ENCODE measurements around the gene MBD3. TPM values are rescaled to one million over a fixed set of nuclear protein-coding genes. Genes with fewer than 3 reads are reported as not detected.
"Not testable (repeated sequence)": the region's sequence is repeated elsewhere in the genome, so short reads cannot be mapped to it uniquely, and the experiment has no call there.

The MBD3 gene
- total RNA-seq, 1 donor from 2014 or later = 82.8 TPM

DNA sequence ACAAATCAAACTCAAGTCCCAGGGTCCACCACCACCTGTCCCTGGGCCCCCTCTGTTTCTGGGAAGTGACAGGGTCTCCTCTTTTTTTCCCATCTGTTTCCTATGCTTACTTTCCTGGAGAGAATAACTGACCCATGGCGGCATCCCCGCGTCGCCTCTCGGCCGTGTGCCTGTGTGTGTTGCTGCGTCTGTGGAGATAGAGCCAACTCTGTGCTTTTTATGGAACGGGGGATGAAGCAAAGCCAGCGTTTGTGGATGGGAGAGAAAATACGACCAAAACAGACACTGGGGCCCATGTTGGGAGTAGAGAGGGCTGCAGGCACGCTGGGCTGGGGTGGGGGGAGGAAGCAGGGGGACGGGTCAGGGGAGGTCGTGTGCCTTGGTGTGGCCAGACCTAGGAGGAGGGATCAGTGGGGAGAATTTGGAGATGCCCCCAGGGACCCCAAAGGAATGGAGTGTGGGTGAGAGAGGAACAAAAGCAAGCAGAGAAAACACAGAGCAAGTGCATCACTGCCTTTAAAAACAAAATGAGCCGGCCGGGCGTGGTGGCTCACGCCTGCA lies 52.2 kb downstream of the MBD3 start:
- no peak for DNase-seq (ENCODE audit: low spot score)

DNA sequence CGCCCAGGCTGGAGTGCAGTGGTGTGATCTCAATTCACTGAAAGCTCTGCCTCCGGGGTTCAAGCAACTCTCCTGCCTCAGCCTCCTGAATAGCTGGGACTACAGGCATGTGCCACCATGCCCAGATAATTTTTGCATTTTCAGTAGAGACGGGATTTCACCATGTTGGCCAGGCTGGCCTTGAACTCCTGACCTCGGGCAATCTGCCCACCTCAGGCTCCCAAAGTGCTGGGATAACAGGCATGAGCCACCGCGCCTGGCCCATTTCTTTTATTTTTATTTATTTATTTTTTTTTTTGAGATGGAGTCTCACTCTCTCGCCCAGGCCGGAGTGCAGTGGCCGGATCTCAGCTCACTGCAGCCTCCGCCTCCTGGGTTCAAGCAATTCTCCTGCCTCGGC lies 52.9 kb downstream of the MBD3 start:
- DNase-seq (ENCODE audit: low spot score) = not testable (repeated sequence)

DNA sequence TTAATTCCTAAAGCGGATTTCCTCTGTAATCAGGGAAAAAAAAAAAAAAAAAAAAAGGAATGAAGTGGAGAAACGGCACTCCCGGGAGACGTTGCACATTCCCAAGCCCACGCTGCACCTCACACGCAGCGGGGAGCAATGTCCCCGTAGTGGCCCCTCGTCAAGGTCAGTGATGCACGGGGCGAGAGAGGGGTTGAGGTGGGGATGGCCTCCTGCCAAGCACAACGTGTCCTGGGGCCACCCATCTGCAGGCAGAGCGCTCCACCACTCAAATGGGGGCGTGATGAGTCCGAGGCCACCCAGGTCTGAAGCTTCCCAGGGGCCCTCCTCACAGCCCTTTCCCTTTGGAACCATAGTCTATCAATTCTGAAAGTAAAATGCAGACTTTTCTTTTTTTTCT lies 53.7 kb downstream of the MBD3 start:
- no peak for DNase-seq (ENCODE audit: low spot score)

DNA sequence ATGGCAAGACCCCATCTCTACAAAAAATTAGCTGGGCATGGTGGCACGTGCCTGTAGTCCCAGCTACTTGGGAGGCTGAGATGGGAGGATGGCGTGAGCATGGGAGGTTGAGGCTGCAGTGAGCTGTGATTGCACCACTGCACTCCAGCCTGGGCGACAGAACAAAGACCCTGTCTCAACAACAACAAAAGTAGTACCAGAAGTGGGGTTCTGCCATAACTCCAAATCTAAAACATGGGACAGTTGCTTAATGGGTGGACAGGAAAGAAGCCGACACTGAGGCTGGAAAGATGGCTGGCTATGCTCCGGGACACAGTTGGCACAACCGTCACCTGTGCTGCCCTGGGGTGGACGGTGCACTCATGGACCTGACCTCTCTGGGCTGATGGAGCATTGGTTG lies 57.0 kb downstream of the MBD3 start:
- not testable (repeated sequence) for DNase-seq (ENCODE audit: low spot score)

DNA sequence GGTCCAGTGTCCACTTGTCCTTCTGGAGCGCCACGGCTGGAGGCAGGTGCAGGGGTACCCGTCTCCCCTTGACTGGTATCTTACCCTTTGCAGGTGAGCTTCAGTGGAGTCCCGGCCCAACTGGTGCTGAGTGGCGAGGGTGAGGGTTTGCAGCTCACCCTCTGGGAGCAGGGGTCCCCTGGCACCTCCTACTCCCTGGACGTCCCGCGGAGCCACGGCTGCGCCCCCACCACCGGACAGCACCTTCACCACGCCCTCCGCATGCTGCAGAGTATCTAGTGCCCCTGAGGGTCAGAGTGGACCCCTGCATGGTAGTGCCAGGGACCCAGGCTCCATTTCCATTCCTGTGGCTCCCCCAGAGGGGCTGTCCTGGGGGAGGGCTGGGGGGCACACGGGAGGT lies 57.7 kb downstream of the MBD3 start:
- DNase-seq (ENCODE audit: low spot score) = no peak

DNA sequence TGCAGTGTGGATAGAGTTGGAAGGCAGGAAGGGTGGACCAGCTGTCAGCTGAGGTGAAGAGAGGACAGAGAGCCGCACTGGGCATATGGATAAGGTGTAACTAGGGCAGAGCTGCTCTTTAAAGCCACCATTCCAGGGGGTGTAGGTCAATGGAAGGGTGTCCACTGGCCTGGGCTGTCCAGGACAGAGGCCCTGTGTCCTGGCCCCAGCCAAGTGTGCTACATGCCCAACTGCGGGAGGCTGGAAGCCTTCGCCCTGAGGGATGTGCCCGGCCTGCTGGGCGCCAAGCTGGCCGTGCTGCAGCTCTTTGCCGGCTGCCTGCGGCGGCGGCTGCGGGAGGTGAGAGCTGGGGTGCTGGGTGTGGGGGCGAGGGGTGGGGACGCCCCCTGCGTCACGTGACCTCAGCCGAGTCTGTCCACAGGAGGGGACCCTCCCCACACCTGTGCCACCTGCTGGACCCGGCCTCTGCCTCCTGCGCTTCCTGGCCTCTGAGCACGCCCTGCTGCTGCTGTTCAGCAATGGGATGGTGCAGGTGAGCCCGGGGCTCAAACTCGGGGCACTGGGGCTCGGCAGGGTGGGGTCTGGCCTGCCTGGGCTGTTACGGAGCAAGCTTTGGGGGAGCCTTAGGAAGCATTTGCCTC lies 59.0 kb downstream of the MBD3 start:
- no peak for DNase-seq (ENCODE audit: low spot score)

DNA sequence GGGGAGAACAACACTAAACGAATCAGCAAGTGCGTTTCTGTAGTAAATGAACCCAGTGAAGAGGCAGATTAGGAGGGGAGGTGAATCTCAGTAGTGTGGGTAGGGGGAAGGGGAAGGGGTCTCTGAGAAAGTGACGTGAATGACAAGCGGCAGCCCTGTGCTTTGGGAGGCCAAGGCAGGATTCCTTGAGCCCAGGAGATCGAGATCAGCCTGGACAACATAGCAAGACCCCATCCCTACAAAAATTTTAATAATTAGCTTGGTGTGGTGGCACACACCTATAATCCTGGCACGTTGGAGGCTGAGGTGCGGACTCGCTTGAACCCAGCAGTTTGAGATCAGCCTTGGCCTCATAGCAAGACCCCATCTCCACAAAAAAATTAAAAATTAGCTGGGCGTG lies 60.7 kb downstream of the MBD3 start:
- no peak for DNase-seq (ENCODE audit: low spot score)

DNA sequence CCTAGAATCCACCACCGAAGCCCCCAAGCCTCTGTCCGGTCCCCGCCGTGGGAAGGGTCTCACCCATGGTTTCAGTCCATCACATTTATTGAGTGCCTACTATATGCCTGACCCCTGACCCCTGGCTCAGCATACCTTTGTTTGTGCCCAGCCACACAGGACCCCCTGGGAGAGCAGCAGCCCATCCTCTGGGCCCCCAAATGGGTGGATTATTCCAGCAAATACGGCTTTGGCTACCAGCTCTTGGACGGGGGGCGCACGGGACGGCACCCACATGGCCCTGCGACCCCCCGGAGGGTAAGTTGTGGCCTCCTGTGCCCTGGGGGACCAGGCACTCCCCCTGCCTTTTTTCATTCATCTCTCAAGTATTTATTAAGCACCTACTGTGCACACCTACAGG lies 61.1 kb downstream of the MBD3 start:
- DNase-seq (ENCODE audit: low spot score) = no peak

DNA sequence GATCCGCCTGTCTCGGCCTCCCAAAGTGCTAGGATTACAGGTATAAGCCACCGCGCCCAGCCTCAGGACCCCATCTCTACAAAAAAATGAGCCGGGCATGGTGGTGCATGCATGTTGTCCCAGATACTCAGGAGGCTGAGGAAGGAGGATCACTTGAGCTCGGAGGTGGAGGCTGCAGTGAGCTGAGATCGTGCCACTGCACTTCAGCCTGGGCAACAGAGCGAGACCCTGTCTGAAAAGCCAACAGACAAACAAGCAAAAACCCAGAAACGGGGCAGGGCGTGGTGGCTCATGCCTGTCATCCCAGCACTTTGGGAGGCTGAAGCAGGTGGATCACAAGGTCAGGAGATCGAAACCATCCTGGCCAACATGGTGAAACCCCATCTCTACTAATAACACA lies 61.8 kb downstream of the MBD3 start:
- DNase-seq (ENCODE audit: low spot score) = not testable (repeated sequence)

DNA sequence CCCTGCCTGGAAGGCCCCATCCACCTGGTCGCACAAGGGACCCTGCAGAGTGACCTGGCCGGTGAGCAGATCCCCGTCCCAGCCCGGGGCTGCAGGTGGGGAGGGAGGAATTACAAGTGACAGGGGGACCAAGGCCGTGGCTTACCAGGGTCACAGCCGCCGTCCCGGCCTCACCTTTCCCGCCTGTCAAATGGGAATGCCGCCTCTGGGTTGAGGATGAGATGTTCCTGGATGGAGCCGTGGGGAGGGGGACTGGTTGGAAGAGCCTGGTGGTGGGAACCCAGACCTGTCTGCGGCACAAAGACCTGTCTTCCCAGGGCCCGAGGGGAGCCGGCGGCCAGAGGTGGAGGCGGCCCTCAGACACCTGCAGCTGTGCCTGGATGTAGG lies 63.2 kb downstream of the MBD3 start:
- DNase-seq (ENCODE audit: low spot score) = no peak

DNA sequence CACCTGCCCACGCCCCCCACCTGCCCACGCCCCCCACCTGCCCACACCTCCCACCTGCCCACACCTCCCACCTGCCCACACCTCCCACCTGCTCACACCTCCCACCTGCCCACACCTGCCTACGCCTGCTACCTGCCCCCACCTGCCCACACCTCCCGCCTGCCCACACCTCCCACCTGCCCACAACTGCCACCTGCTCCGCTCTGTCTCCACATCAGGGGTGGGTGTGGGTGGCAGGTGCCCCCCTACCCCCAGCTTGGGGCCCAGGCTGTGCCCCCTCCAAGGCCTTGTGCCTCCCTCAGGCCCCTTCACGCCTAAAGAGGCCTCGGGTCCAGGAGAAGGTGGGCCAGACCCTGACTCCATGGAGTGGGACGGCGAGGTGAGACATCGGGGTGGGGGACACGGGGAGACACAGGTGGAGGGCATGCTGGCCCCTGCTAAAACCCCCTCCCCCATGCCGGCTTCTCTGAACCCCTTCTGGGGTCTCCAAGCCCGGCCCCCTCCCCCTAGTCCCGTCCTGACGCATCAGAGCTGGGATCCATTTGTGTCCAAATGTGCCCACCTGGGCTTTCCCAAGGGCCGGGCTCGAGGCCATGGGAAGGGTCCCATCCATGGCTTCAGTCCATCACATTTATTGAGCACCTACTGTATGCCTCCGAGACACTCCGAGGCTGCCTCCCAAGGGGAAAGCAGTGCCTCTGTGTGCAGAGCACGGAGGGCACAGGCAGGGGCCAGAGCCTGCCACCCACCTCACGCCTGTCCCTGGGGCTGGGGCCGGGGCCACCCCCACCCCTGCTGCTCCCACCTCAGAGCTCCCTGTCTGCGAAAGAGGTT lies 63.9 kb downstream of the MBD3 start:
- DNase-seq (ENCODE audit: low spot score) = no peak

DNA sequence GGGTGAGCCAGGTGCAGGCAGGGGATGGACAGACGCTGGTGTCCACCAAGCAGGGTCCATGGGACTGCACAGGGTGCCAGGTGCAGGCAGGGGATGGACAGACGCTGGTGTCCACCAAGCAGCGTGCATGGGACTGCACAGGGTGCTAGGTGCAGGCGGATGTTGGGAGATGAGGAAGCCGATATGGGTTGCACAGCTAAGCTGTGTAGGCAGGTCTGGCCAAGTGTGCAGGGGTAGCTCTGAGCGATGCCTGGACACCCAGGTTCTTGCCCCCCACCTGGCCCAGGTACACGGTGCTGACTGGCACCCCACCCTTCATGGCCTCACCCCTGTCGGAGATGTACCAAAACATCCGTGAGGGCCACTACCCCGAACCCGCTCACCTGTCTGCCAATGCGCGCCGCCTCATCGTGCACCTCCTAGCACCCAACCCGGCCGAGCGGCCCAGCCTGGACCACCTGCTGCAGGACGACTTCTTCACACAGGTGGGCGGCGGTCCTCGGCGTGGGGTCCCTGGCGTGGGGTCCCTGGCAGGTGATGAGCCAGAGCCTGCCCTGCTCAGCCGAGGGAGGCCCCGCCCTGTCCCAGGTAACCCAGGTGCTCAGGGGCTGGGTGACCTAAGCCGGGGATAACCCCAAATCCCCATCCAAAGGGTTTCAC lies 64.9 kb downstream of the MBD3 start:
- no peak for DNase-seq (ENCODE audit: low spot score)

DNA sequence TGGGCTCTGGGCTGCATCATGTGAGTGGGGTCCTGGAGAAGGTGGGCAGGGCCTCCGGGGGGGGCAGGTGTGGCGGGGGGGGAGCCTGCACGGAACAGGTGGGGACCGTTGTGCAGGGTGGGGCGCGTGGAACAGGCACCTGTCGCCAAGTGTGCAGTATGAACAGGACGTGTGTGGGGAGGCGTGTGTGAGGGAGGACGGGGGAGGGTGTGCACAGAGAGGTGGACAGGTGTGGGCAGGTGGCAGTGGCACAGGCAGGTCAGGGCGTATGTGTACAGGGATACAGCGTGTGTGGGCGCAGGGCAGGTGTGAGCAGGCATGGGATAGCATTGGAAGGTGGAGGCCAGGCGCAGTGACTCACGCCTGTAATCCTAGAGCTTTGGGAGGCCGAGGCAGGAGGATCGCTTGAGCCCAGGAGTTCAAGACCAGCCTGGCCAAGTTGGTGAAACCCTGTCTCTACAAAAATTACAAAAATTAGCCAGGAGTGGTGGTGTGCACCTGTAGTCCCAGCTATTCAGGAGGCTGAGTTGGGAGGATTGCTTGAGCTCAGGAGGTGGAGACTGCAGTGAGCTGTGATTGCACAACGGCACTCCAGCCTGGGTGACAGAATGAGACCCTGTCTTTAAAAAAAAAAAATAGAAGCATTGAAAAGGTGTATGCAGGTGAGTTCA lies 65.6 kb downstream of the MBD3 start:
- no peak for DNase-seq (ENCODE audit: low spot score)

DNA sequence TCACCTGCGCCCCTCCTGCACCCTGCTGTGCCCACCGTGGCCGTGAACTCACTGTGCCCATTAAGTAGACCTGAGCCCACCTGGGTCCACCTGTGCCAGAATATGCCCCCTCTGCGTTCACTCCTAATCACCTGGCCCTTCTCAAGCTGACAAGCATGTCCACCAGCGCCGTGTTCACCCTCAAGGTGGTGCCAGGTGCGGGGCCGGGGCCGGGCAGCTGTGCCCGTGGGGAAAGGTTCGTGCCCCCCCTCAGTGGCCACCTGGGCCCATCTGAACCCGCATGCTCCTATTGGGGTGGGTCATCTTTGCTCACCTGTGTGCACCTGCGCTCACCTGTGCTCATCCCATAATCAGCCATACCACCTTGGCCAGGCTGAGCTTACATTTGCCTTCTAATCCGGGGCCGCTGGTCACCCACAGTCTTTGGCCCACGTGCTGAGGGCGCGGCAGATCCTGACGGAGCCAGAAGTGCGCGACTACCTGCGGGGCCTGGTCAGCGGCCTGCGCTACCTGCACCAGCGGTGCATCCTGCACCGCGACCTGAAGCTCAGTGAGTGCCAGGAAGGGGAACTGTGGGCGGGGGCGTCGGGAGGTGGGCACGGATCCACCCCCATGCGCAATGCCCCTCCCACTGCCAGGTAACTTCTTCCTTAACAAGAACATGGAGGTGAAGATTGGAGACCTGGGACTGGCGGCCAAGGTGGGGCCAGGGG lies 66.4 kb downstream of the MBD3 start:
- no peak for DNase-seq (ENCODE audit: low spot score)

DNA sequence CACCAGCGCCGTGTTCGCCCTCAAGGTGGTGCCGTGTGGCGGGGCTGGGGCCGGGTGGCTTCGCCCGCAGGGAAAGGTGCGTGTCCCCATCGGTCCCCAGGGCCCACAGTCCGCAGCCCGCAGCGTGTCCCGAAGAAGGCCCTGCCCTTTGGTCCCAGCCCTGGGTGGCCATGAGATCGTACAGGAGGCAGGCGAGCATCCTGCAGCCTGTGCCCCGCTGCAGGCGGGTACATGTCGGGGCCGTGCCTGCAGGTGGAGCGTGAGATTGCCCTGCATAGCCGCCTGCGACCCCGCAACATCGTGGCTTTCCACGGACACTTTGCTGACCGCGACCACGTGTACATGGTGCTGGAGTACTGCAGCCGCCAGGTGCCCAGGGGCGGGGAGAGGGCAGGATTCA lies 67.3 kb downstream of the MBD3 start:
- no peak for DNase-seq (ENCODE audit: low spot score)

DNA sequence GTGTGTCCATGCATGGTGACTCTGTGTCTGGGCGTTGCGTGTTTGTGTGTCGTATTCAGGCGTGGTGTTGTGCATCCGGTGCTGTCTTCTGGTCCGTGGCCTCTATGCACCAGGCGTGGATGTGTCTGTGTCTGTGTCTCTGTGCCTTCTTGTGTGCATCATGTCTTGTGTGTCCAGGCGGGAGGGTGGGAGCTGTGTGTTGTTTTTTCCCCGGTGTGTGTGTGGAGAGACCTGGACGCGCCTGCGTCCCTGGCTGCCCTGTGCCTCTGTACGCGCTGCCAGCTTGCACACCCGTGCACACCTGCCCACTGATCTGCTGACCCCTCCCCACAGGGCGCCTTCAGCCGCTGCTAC lies 67.7 kb downstream of the MBD3 start:
- DNase-seq (ENCODE audit: low spot score) = no peak

DNA sequence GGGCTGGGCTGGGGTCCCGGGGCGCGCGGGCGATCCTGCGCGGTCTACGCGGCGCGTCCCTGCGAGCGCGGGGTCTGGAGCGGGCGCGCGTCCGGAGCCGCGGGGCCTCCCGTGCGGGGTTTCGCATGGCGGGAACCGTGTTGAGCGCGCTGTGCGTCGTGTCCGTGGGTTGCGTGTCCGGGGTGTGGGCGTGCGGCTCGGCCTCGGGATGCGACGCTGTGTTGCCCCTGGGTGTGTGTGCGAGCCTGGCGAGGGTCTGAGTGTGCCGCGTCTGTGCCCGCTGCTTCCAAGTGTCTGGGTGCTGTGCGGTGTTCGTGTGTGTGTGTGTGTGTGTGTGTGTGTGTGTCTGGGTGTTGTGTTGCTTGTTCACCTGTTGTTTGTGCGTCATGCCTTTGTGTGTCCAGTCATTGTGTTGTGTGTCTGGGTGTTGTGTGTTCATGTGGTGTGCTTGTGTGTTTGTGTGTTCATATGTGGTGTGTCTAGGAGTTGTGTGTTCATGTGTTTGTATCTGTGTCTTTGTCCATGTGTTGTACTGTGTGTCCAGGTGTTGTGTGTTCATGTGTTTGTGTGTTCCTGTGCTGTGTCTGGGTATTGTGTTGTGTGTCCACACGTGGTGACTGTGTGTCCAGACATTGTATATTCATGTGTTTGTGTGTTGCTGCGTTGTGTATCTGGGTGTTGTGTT lies 68.2 kb downstream of the MBD3 start:
- DNase-seq (ENCODE audit: low spot score) = no peak

Measured in mucosa of gallbladder (tissue), 1 donor.